Activated gamma-delta T cell treated with anti-CD3 and anti-CD28 coated beads, Interleukin-2, amount 50 U/mL, for 16 hours (primary cell): ENCODE measurements around the gene CDH23.
"Not testable (repeated sequence)": the region's sequence is repeated elsewhere in the genome, so short reads cannot be mapped to it uniquely, and the experiment has no call there.

Experiments used
- DNase-seq: peaks from one replicate; pipeline ENCODE4 v3.0.0-alpha.2; 2020; ENCODE audit warnings: low read depth

The CDH23 gene

DNA sequence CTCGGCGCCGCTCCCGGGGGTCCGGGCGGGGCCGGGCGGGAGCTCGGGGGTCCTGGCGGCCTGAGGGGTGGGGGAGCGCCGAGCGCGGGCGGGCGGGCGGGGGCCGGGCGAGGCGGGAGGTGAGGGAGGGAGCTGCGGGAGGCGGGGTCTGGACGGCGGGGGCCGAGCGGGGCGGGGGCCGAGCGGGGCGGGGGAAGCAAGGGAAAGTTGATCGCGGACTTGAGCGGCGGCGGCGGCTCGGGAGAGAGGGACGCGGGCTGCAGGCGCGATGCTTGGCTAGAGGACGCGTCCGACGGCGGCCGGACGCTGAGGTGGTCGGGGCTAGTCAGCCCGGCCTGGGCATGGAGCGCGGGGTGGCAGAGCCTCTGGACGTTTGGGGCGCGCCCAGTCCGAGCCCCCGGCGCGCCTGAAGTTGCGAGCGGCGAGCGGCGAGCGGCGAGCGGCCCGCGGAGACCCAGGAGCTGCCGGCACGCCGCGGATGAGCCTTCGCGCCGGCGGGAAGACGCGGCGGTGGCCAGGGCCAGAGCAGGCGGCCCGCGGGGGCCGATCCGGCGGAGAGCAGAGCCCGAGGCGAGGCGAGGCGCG lies at the start of gene CDH23:
CDH23 (plus strand) TSS at position 210 of the 585 bp plus-strand sequence. CDS start 42,912 bp downstream, outside the sequence.
- DNase-seq, result no peak

- no peak for DNase-seq
Measured at GRCh38 chr10:71347587-71348395, 48.9 kb upstream of the CDH23 start.

DNA sequence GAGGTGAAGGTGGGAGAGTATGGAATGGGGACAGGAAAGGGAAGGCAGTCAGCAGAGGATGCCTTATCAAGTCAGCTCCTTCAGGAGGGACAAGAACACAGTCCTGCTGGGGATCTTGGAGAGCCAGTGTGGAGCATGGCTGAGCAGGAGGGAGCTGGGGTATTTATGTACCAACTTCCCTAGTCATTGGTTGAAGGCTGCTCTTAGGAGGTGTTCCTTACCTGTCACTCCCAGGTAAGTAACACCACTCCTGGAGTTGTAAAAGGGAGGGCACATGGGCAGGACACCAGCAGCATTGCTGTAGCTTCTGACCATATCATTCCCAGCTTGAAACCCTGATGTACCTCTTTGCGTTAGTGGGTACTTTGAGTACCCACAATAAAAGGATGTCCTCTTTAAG lies 47.9 kb upstream of the CDH23 start:
- DNase-seq, result no peak

DNA sequence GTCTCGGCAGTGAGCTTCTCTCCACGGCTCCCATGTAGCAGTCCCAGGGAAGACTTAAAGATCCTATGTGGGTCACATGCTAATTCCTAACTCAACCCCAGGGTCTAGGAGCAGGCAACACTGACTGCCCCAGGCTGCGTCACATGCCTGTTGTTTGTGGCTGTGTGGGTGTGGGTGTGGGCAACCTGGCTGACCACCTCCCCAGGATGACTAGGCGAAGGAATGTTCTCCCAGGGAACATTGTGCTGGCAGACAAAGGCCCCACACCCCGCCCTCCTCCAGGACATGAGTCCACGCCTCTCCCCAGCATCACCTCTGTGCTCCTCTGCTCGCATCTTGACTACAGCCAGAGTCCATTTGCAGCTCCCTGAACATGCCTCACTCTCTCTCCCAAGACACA lies 47.3 kb upstream of the CDH23 start:
- no peak for DNase-seq

DNA sequence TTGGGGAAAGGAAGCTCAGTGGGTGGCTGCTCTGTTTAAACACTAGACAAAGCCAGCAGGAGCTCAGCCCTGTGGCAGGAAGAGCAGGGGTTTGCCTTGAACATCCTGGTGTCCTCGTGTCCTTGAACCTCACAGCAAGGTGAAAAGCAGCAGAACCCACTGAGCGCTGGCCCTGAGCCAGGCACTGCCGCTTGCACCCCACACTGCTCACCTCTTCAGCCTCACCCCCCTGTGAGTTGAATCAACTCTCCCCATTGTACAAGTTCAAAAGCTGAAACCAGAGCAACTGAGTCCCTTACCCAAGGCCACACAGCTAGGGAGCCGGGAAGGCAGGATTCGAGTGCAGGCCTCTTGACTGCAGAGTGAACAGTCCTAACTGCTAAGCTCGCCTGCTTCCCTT lies 45.6 kb upstream of the CDH23 start:
- DNase-seq, result no peak

GRCh38 chr10:71351628-71352319 lies 44.9 kb upstream of the CDH23 start:
- no peak for DNase-seq

DNA sequence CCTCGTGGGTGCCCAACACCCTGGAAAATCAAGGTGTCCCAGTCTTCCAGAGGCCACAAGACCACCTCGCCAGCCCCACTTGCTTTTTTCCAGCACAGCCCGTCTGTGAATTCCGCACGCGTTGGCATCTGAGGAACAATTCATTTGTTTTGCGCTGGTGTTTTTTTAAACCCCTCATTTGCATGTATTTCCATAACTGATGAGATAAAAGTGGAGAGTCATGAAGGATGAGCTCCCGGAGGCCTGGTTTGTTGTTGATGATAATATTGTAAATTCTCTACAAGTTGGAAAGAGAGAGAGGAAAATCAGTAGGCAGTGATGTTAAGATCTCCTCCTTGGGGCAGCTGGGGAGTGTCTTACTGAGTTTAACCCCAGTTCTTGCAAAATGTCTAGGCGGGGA lies 43.1 kb upstream of the CDH23 start:
- DNase-seq, result no peak

GRCh38 chr10:71354776-71355175 lies 41.9 kb upstream of the CDH23 start:
- no peak for DNase-seq

- no peak for DNase-seq
Measured at GRCh38 chr10:71355886-71356285, 40.8 kb upstream of the CDH23 start.

- DNase-seq, result no peak
Measured at GRCh38 chr10:71357792-71358265, 38.9 kb upstream of the CDH23 start.

DNA sequence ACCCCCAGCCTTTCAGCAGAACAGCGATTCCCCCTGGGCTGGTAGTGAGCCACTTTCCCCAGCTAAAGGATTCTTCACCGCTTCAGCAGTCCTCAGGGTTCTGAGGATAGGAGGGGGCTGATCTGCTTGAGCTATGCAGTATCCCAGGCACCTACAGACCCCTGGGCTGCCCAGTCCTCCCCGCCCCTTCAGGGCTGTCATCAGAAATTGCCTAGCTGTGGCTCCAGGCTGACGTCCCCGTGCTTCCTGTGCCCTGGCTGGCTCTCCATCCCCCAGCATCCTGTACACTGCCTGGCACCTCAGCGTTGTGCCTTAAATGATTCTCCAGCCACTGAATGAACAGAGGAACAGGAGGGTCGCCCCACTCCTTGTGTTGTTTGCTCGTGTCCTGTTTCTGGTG lies 38.4 kb upstream of the CDH23 start:
- no peak for DNase-seq

DNA sequence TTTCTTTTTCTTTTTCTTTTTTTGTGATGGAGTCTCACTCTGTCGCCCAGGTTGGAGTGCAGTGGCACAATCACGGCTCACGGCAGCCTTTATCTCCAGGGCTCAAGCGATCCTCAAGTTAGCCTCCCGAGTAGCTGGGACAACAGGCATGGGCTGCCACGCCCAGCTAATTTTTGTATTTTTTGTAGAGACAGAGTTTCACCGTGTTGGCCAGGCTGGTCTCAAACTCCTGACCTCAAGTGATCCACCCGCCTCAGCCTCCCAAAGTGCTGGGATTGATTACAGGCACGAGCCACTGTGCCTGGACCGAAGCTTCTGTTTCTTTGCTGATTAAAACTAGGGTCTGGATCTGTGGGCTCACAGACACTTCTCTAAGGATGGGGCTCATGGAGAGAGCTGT lies 37.8 kb upstream of the CDH23 start:
- not testable (repeated sequence) for DNase-seq

- no peak for DNase-seq
Measured at GRCh38 chr10:71359364-71360046, 37.2 kb upstream of the CDH23 start.

GRCh38 chr10:71360735-71361134 lies 36.0 kb upstream of the CDH23 start:
- no peak for DNase-seq

DNA sequence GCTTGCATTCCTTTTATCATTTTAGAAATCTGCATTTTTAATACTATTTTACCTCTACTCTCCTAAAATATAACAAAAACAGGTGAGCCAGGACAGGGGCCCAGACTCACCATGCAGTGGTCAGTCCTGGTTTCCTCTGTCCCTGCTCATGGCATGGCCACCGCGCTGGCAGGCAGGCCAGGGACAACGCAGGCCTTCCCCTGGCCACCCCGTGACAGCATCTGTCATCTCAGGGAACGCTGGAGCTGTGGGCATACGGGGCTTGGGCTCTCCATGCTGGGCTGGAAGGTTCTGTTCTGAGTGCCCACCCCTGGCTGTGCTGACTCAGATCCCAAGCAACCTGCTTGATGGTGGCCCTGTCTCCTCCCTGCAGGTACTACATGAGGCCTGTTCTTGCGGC lies 35.1 kb upstream of the CDH23 start:
- no peak for DNase-seq

- DNase-seq, result no peak
Measured at GRCh38 chr10:71362141-71362540, 34.6 kb upstream of the CDH23 start.

DNA sequence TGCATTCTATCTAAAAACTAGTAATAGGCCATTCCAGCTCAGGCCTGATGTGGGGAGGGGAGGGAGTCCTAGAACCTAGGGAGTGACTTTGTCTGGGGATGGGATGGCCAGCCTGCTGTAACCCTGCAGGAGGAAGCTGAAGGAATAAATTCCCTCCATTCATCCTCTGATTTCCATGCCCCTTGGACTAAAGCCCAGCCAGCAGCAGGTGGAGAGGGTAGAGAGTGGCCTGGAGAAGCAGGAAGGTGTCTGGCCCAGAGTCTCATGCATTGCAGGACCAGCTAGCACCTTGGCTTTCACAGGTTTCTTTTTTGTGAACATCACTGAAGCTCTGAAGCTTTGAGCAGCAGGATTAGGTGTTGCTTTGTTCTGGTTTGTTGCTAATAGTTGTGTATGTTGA lies 32.8 kb upstream of the CDH23 start:
- no peak for DNase-seq

- no peak for DNase-seq
Measured at GRCh38 chr10:71365366-71365765, 31.4 kb upstream of the CDH23 start.

DNA sequence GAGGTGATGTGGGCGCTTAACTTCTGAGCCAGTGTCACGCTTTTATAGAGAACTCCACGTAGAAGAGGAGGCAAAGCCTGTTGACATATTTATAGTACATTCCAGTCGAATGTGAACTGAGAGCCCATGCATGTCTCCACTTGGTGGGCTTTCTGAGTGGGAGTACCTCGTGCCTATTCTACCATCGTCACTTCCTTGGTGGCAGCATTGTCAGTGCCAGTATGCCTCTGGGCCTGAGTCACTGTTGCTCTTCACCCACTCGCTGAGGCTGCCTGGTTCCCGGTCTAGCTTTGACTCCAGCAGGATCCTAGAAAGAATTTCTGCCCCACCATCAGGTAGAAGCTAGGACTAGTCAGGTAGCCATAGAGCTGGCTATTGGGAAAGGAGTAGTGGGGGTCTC lies 30.0 kb upstream of the CDH23 start:
- DNase-seq, result no peak

GRCh38 chr10:71367271-71367670 lies 29.4 kb upstream of the CDH23 start:
- no peak for DNase-seq

GRCh38 chr10:71368176-71368575 lies 28.5 kb upstream of the CDH23 start:
- no peak for DNase-seq

GRCh38 chr10:71368643-71369042 lies 28.1 kb upstream of the CDH23 start:
- DNase-seq, result no peak

GRCh38 chr10:71369602-71370001 lies 27.1 kb upstream of the CDH23 start:
- no peak for DNase-seq
